Prostate gland (tissue), 2 donors: ENCODE results near the gene SYNCRIP.

Experiments used
- POLR2A ChIP-seq: fragments of 450-650 bp; IDR thresholded peaks from one replicate; pipeline ENCODE4 v1.6.1; 2016; ENCODE audit warnings: antibody characterized with exemption, mild to moderate bottlenecking
- TF ChIP-seq, protein P1 (sequence below), 4 experiments: fragments of 200-600 bp in 2 of 4; fragments of 450-650 bp in 2 of 4; sonication (generic) in 2 of 4; IDR thresholded peaks; 1 replicate in 3 of 4; 2 replicates in 1 of 4; pipeline ENCODE4 v1.5.1; 2016 to 2019; ENCODE audit warnings: antibody characterized with exemption in 4 of 4, mild to moderate bottlenecking in 2 of 4, moderate library complexity in 2 of 4

DNA sequence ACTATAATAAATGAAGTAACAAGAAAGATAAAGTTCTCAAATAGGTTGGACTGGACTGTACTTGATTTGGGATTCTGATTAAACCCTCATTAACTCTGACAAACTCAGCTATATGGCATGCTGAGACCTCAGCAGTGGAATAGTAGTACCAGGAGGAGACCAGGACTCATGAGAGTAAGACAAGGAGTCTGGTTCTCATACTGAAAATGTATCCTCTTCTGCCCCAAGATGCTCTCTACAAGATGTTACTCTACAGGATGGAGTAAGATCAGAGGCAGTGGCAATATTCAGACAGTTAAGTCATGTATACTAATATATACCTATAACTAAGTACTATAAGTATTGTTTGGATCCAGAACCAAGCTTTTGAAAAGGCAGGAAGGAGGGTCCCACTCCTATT, 31.9 kb upstream of the SYNCRIP start:
- TF ChIP-seq, protein P1, sequence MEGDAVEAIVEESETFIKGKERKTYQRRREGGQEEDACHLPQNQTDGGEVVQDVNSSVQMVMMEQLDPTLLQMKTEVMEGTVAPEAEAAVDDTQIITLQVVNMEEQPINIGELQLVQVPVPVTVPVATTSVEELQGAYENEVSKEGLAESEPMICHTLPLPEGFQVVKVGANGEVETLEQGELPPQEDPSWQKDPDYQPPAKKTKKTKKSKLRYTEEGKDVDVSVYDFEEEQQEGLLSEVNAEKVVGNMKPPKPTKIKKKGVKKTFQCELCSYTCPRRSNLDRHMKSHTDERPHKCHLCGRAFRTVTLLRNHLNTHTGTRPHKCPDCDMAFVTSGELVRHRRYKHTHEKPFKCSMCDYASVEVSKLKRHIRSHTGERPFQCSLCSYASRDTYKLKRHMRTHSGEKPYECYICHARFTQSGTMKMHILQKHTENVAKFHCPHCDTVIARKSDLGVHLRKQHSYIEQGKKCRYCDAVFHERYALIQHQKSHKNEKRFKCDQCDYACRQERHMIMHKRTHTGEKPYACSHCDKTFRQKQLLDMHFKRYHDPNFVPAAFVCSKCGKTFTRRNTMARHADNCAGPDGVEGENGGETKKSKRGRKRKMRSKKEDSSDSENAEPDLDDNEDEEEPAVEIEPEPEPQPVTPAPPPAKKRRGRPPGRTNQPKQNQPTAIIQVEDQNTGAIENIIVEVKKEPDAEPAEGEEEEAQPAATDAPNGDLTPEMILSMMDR (IDR thresholded peaks at IDR 0.05) = no peak
- no peak for TF ChIP-seq POLR2A
